ENCODE data around the gene FRMD4A.

GRCh38 chr10:13767676-13768178 is 563.0 kb downstream of the FRMD4A start:
- TF ChIP-seq CTCF (optimal IDR thresholded peaks at IDR 0.05 in 1 of 3, IDR thresholded peaks at IDR 0.05 in 1 of 3, conservative IDR thresholded peaks at IDR 0.05 in 1 of 3; ENCODE audit: extremely low read depth in 1 of 3, insufficient read depth in 2 of 3, low read length in 3 of 3), result no peak
- TF ChIP-seq EZH2 (IDR thresholded peaks at IDR 0.05; ENCODE audit: low read length), result no peak
